Activated naive CD8-positive, alpha-beta T cell (primary cell): Measurements from ENCODE around the gene LZTS3.

Experiments
- H3K27ac Mint-ChIP-seq: one replicate; pipeline ENCODE4 v1.8.0; 2021; ENCODE audit warnings: mixed read lengths
- H3K27me3 Mint-ChIP-seq: one replicate; pipeline ENCODE4 v1.8.0; 2021; ENCODE audit warnings: mixed read lengths
- H3K36me3 Mint-ChIP-seq: one replicate; pipeline ENCODE4 v1.8.0; 2021; ENCODE audit warnings: mixed read lengths
- H3K4me1 Mint-ChIP-seq: one replicate; pipeline ENCODE4 v1.8.0; 2021; ENCODE audit warnings: low read depth, mixed read lengths
- H3K4me3 Mint-ChIP-seq: one replicate; pipeline ENCODE4 v1.8.0; 2021; ENCODE audit warnings: mild to moderate bottlenecking, mixed read lengths
- H3K9me3 Mint-ChIP-seq: one replicate; pipeline ENCODE4 v1.8.0; 2021; ENCODE audit warnings: low read depth, mixed read lengths

LZTS3 gene

GRCh38 chr20:3180319-3180718 is 7.0 kb upstream of the LZTS3 start:
- H3K36me3 Mint-ChIP-seq: no peaks in the 10 kb centered on the region
- H3K27me3 Mint-ChIP-seq: no peaks in the 10 kb centered on the region
- no peaks in the 10 kb centered on the region for H3K9me3 Mint-ChIP-seq
- no peak overlapping the region for H3K4me3 Mint-ChIP-seq
- no peaks in the 10 kb centered on the region for H3K4me1 Mint-ChIP-seq
- peak overlapping the region; percentile 34 for H3K27ac Mint-ChIP-seq

GRCh38 chr20:3177746-3178485 is 4.6 kb upstream of the LZTS3 start:
- Mint-ChIP-seq H3K27ac (no peak overlapping the region), H3K9me3 (no peaks in the 10 kb centered on the region), H3K4me1 (peaks cover 9% of the 10 kb centered on the region), H3K36me3 (no peaks in the 10 kb centered on the region), H3K27me3 (peaks cover 2% of the 10 kb centered on the region), H3K4me3 (no peak overlapping the region)

DNA sequence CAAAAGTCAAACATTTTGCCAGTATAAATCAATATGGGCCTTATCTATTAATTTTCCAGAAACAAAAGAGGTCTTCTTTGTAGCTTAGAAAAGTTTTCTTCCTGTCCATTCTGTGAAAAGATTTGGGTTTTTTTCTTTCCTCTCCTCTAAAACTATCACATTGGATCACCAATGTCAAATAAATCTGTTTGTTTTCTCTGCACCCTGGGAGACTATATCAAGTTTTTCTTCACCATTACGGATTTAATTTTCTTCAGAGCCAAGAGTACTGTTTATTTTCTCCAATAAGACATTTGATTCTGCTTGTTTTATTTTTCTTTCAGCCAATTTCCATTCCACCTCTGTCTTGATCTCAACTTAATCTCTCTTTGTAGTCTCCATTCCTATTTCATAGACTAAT is 1.9 kb upstream of the LZTS3 start:
- Mint-ChIP-seq H3K4me3 (peak overlapping the region; percentile 86), H3K36me3 (no peaks in the 10 kb centered on the region), H3K9me3 (no peaks in the 10 kb centered on the region), H3K27me3 (peaks cover 2% of the 10 kb centered on the region), H3K4me1 (peaks cover 15% of the 10 kb centered on the region), H3K27ac (no peak overlapping the region)

GRCh38 chr20:3174442-3175261 is 1.3 kb upstream of the LZTS3 start:
- Mint-ChIP-seq H3K9me3 (no peaks in the 10 kb centered on the region), H3K27ac (no peak overlapping the region), H3K4me3 (peak overlapping the region; percentile 86), H3K4me1 (peaks cover 15% of the 10 kb centered on the region), H3K27me3 (peaks cover 2% of the 10 kb centered on the region), H3K36me3 (no peaks in the 10 kb centered on the region)

DNA sequence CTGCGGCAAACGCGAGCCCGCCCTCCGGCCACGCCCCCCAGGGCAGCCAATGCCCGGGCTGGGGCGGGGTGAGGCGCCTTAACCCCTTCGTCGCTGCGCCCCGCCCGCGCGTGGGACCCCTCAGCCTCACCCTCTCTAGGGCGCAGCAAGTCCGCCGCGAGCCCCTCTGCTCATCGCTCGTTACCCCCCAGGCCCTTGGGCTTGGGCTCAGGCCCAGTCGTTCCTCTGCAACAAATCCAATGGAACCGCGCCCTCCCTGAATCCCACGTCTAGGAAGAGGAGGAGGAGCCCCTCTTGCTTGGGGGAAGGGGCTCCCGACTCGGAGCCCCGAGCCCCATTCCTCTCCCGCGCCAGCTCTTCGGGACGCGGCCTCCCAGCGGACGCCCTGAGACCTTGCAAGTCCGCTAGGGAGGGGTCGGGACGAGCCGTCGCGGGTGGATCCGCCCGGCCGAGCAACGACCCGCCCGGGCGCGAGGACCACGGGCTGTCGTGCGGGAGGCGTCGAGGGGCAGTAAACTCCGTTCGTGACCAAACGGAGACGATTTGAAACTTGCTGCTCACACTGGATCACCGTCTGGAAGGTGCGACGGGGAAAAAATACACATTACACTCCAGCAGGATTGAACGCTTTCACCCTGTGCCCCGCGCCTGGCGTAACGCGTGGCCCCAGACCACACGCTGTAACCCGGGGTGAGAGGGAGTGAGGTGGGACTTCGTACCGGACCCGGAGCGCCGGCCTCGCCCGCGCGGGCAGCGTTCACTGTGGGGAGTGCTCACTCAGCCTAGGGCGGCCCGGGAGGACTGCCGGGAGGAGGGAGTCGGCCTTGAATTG is 477 bp upstream of the LZTS3 start:
- no peak overlapping the region for H3K27ac Mint-ChIP-seq
- peaks cover 3% of the 10 kb centered on the region for H3K27me3 Mint-ChIP-seq
- H3K9me3 Mint-ChIP-seq: no peaks in the 10 kb centered on the region
- H3K36me3 Mint-ChIP-seq: no peaks in the 10 kb centered on the region
- peak overlapping the region; percentile 86 for H3K4me3 Mint-ChIP-seq
- H3K4me1 Mint-ChIP-seq: peaks cover 16% of the 10 kb centered on the region

GRCh38 chr20:3172126-3172932 is 1.0 kb downstream of the LZTS3 start:
- Mint-ChIP-seq H3K27ac (no peak overlapping the region), H3K9me3 (no peaks in the 10 kb centered on the region), H3K4me3 (peak overlapping the region; percentile 87), H3K4me1 (peaks cover 21% of the 10 kb centered on the region), H3K36me3 (no peaks in the 10 kb centered on the region), H3K27me3 (peaks cover 8% of the 10 kb centered on the region)

- Mint-ChIP-seq H3K4me3 (peak overlapping the region; percentile 87), H3K27me3 (peaks cover 8% of the 10 kb centered on the region)
These were observed 1.8 kb downstream of the LZTS3 start for GRCh38 chr20:3171391-3172125.

GRCh38 chr20:3168829-3169590 is 4.3 kb downstream of the LZTS3 start:
- Mint-ChIP-seq H3K27ac (no peak overlapping the region), H3K27me3 (peaks cover 6% of the 10 kb centered on the region), H3K4me3 (peak overlapping the region; percentile 42), H3K36me3 (no peaks in the 10 kb centered on the region), H3K4me1 (peaks cover 14% of the 10 kb centered on the region), H3K9me3 (no peaks in the 10 kb centered on the region)

More at GRCh38 chr20:3171391-3172125, 1.8 kb downstream of the LZTS3 start:
- Mint-ChIP-seq H3K4me1 (peaks cover 21% of the 10 kb centered on the region), H3K9me3 (no peaks in the 10 kb centered on the region), H3K36me3 (no peaks in the 10 kb centered on the region), H3K27ac (no peak overlapping the region)

- Mint-ChIP-seq H3K9me3 (no peaks in the 10 kb centered on the region), H3K4me3 (peak overlapping the region; percentile 42), H3K36me3 (no peaks in the 10 kb centered on the region), H3K4me1 (peaks cover 12% of the 10 kb centered on the region), H3K27ac (no peak overlapping the region), H3K27me3 (peaks cover 6% of the 10 kb centered on the region)
These were observed 5.1 kb downstream of the LZTS3 start for GRCh38 chr20:3168079-3168828.

DNA sequence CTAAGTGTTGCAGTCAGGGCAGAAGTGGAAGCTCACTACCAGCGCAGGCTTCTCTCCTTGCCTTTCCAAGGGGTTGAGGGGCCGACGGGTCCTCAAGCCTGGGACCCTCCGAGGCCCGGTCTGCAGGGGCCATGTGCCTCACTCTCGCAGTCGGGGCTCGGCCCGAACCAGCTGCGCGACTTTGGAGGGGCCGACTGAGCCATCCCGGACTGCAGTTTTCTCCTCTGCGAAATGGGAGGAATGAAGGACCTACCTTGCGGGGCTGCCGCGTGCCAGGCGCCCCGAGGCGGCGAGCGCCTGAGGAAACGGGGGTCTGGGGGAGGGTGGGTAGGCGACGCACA is 5.6 kb downstream of the LZTS3 start:
- H3K4me1 Mint-ChIP-seq: peaks cover 12% of the 10 kb centered on the region
- peaks cover 6% of the 10 kb centered on the region for H3K27me3 Mint-ChIP-seq
- H3K27ac Mint-ChIP-seq: no peak overlapping the region
- no peak overlapping the region for H3K4me3 Mint-ChIP-seq
- H3K36me3 Mint-ChIP-seq: no peaks in the 10 kb centered on the region
- H3K9me3 Mint-ChIP-seq: no peaks in the 10 kb centered on the region

- Mint-ChIP-seq H3K4me3 (no peak overlapping the region), H3K4me1 (peaks cover 6% of the 10 kb centered on the region), H3K36me3 (no peaks in the 10 kb centered on the region), H3K9me3 (no peaks in the 10 kb centered on the region), H3K27ac (no peak overlapping the region), H3K27me3 (peaks cover 6% of the 10 kb centered on the region)
These were observed 6.4 kb downstream of the LZTS3 start for GRCh38 chr20:3166913-3167342.

GRCh38 chr20:3166338-3166912 is 6.9 kb downstream of the LZTS3 start:
- peaks cover 6% of the 10 kb centered on the region for H3K4me1 Mint-ChIP-seq
- no peak overlapping the region for H3K27ac Mint-ChIP-seq
- H3K4me3 Mint-ChIP-seq: no peak overlapping the region
- H3K36me3 Mint-ChIP-seq: no peaks in the 10 kb centered on the region
- H3K27me3 Mint-ChIP-seq: peaks cover 6% of the 10 kb centered on the region
- H3K9me3 Mint-ChIP-seq: no peaks in the 10 kb centered on the region
